Lung (tissue), 12 donors: ENCODE measurements around the gene HNRNPUL1. TPM values are rescaled to one million over a fixed set of nuclear protein-coding genes. Genes with fewer than 3 reads are reported as not detected.

Source experiments
- ATAC-seq: fragments of 200-7000 bp; cut with Tn5 transposase; one replicate; pipeline ENCODE4 v1.9.1; 2020; ENCODE audit warnings: moderate number of reproducible peaks; ENCODE audit not compliant: insufficient read depth, low FRiP score
- DNase-seq, 3 donors: peaks; one replicate each; pipeline ENCODE4 v3.0.0-alpha.2; 2013 to 2017
- H3K27ac ChIP-seq, 2 donors: one replicate each; pipeline ENCODE4 v1.5.1; 2013; ENCODE audit warnings: mild to moderate bottlenecking in 2 of 2, moderate library complexity in 2 of 2, control low read depth in 1 of 2, inconsistent platforms in 1 of 2, low read depth in 1 of 2, low read length in 1 of 2
- H3K27me3 ChIP-seq, 3 donors: one replicate each; pipeline ENCODE4 v1.5.1; 2013; ENCODE audit warnings: low read length in 2 of 3; ENCODE audit not compliant: control insufficient read depth in 3 of 3, insufficient read depth in 3 of 3
- H3K36me3 ChIP-seq, 4 donors: one replicate each; pipeline ENCODE4 v1.5.1; 2013; ENCODE audit warnings: low read length in 4 of 4, mild to moderate bottlenecking in 1 of 4, moderate library complexity in 1 of 4; ENCODE audit not compliant: control insufficient read depth in 4 of 4, insufficient read depth in 4 of 4
- H3K4me1 ChIP-seq, 5 donors: one replicate each; pipeline ENCODE4 v1.5.1; 2013; ENCODE audit warnings: low read length in 5 of 5, mild to moderate bottlenecking in 2 of 5, moderate library complexity in 1 of 5; ENCODE audit not compliant: control insufficient read depth in 5 of 5, insufficient read depth in 5 of 5
- H3K4me3 ChIP-seq: one replicate; pipeline ENCODE4 v1.5.1; 2013; ENCODE audit warnings: mild to moderate bottlenecking, control low read depth, moderate library complexity
- H3K9ac ChIP-seq, 2 donors: one replicate each; pipeline ENCODE4 v1.5.1; 2013; ENCODE audit warnings: low read length in 2 of 2, control low read depth in 1 of 2; ENCODE audit not compliant: insufficient read depth in 1 of 2
- H3K9me3 ChIP-seq, 4 donors: one replicate each; pipeline ENCODE4 v1.5.1; 2013; ENCODE audit warnings: low read length in 3 of 4, mild to moderate bottlenecking in 1 of 4, moderate library complexity in 1 of 4; ENCODE audit not compliant: control insufficient read depth in 4 of 4, insufficient read depth in 3 of 4
- WGBS, 2 donors: extraction: QIAGEN DNeasy Blood & Tissue Kit; methylation state at CpG; one replicate each; pipeline ENCODE4 v1.1.7; 2013; 5-methylcytosine and 5-hydroxymethylcytosine counted together
- polyA plus RNA-seq, 2 donors: library from polyadenylated mRNA; stranded (reverse); fragments of 200-250 nt; gene quantifications; one replicate each; pipeline ENCODE4 v1.2.1, GENCODE V29; 2013
- total RNA-seq, 2 donors: library from RNA; depleted of rRNA in 1 of 2; stranded (reverse); fragments of >200 nt in 1 of 2; gene quantifications; one replicate each; pipeline ENCODE4 v1.2.1, GENCODE V29; 2014 to 2021
- TF ChIP-seq, protein P1 (sequence below): IDR thresholded peaks from 2 replicates; pipeline ENCODE4 v1.5.1; 2012; ENCODE audit warnings: mild to moderate bottlenecking; ENCODE audit errors: control extremely low read depth, extremely low read depth
- donor health status: control.
- donor health status: control.
- donor health status: Bipolar disorder and iron deficiency.
- donor health status: healthy.
- donor health status: DM: yes; HTN: yes; CAD: no.

The HNRNPUL1 gene
- total and polyA plus RNA-seq, 4 donors = 92.2 to 198 (median 144) TPM

DNA sequence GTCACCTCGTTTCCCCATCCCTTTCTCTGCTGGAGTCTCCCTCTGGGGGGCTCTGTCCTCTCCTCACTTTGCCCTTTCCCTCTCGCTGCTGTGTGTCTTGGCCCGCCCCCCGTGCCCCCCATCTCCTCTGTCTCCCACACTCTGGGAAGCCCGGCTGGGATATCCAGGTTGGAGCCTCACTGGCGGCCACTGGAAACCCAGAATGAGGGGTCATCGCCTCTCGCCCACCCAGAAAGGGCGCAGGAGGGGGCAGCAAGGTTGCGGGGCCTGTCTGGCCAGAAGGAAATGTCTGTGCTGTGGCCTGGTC lies 61.4 kb downstream of the HNRNPUL1 start:
- Histone ChIP-seq H3K4me3 (peak overlapping the region; percentile 2), H3K27ac (peak overlapping the region; percentile 71 to 75), H3K9ac (no peak overlapping the region), H3K36me3 (peaks cover 0 to 17% (median 5%) of the 10 kb centered on the region in 4 donors), H3K4me1 (peaks cover 0 to 45% (median 23%) of the 10 kb centered on the region in 5 donors), H3K9me3 (no peaks in the 10 kb centered on the region), H3K27me3 (no peaks in the 10 kb centered on the region)
- WGBS, 2 donors = 16 to 26% methylated on average over 10 of the region's 10 CpGs
- ATAC-seq (no peak), DNase-seq (no peak)
- TF ChIP-seq, protein P1, sequence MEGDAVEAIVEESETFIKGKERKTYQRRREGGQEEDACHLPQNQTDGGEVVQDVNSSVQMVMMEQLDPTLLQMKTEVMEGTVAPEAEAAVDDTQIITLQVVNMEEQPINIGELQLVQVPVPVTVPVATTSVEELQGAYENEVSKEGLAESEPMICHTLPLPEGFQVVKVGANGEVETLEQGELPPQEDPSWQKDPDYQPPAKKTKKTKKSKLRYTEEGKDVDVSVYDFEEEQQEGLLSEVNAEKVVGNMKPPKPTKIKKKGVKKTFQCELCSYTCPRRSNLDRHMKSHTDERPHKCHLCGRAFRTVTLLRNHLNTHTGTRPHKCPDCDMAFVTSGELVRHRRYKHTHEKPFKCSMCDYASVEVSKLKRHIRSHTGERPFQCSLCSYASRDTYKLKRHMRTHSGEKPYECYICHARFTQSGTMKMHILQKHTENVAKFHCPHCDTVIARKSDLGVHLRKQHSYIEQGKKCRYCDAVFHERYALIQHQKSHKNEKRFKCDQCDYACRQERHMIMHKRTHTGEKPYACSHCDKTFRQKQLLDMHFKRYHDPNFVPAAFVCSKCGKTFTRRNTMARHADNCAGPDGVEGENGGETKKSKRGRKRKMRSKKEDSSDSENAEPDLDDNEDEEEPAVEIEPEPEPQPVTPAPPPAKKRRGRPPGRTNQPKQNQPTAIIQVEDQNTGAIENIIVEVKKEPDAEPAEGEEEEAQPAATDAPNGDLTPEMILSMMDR = no peak

DNA sequence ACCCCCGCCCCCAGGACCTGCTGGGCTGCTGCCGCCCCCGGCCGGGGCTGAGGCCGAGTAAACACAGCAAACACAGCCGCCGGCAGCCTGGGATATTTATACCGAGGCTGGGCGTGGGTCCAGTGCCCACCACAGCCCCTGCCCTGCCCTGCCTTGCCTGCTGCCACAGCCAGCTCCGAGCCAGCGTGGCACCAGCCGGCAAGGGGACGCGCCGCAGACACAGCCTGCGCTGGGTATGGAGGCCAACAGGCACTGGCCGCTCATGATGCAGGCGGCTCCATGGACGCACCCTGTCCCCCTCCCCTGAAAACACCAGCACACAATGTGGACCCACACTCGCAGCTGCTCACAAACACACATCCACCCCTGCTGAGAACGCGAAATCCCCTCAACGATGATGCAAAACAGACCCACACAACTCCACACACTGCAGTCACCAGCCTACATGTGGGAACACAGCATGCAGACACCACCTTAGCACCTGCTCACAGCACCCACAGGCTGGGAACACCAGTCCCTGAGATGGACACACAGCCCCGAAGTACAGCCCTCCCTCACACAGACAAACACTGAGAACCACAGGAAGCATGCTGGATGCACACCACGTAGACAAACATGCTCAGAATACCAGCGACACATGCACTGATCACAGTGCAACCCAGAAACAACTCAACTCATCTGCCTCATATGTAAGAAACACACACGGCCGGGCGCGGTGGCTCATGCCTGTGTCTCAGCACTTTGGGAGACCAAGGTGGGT lies 62.0 kb downstream of the HNRNPUL1 start:
- peak overlapping the region; percentile 71 to 75 for H3K27ac ChIP-seq
- peaks cover 0 to 45% (median 23%) of the 10 kb centered on the region in 5 donors for H3K4me1 ChIP-seq
- H3K36me3 ChIP-seq = peaks cover 0 to 16% (median 3%) of the 10 kb centered on the region in 4 donors
- H3K9me3 ChIP-seq = no peaks in the 10 kb centered on the region
- H3K27me3 ChIP-seq = no peaks in the 10 kb centered on the region
- no peak for ATAC-seq
- TF ChIP-seq, protein P1 = no peak
- no peak overlapping the region for H3K9ac ChIP-seq
- 20 to 28% methylated on average over 30 of the region's 30 CpGs for WGBS, 2 donors
- DNase-seq = peak; percentile 33 to 57 (median 39)
- H3K4me3 ChIP-seq = peak overlapping the region; percentile 2

DNA sequence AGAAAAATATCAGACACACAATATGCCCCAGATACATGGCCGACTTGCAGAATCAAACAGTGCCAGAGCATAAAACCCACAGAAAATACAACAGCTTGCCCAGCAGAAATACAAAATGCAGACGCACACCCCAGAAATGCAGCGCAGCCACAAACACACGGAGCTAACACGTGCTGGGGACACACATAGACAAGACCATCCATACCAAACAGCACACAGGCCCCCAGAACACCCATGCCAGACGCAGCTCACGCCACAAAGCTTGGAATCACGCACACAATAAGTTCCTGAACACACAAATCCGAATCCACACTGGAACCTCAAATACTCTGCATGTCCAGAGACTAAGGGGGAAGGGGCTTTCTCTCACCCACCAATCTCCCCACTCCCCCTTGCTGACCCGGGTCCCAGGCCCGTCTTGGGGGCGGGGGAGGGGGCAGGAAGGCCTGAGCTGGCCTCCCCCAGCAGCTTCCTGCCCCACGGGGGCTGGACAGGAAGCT lies 63.0 kb downstream of the HNRNPUL1 start:
- ATAC-seq = no peak
- H3K27me3 ChIP-seq = no peaks in the 10 kb centered on the region
- H3K9ac ChIP-seq = peak overlapping the region in 1 of 2 donors; percentile 62
- DNase-seq = peak in 2 of 3 donors; percentile 19 to 22
- TF ChIP-seq, protein P1 = no peak
- H3K4me1 ChIP-seq = peaks cover 0 to 40% (median 23%) of the 10 kb centered on the region in 5 donors
- WGBS, 2 donors = 12 to 19% methylated on average over 11 to 13 of the region's 13 CpGs
- peaks cover 0 to 15% (median 0%) of the 10 kb centered on the region in 4 donors for H3K36me3 ChIP-seq
- H3K4me3 ChIP-seq = no peak overlapping the region
- H3K9me3 ChIP-seq = no peaks in the 10 kb centered on the region
- H3K27ac ChIP-seq = peak overlapping the region in 1 of 2 donors; percentile 91
